D721Med (cell line): ENCODE results near the gene SAPCD1.

Experiments used
- DNase-seq: peaks from one replicate; pipeline ENCODE4 v3.0.0; 2011; ENCODE audit warnings: low spot score; ENCODE audit not compliant: insufficient read length
- FAIRE-seq: peaks from 2 replicates; lab custom pipeline; 2011; peaks lifted over from hg19 to GRCh38; lab: Jason Lieb, UNC
- TF ChIP-seq, protein P1 (sequence below): IDR thresholded peaks from 2 replicates; pipeline ENCODE4 v1.5.1; 2012; ENCODE audit warnings: mild to moderate bottlenecking, control low read depth; ENCODE audit not compliant: insufficient read depth; ENCODE audit errors: missing control alignments

Gene SAPCD1

DNA sequence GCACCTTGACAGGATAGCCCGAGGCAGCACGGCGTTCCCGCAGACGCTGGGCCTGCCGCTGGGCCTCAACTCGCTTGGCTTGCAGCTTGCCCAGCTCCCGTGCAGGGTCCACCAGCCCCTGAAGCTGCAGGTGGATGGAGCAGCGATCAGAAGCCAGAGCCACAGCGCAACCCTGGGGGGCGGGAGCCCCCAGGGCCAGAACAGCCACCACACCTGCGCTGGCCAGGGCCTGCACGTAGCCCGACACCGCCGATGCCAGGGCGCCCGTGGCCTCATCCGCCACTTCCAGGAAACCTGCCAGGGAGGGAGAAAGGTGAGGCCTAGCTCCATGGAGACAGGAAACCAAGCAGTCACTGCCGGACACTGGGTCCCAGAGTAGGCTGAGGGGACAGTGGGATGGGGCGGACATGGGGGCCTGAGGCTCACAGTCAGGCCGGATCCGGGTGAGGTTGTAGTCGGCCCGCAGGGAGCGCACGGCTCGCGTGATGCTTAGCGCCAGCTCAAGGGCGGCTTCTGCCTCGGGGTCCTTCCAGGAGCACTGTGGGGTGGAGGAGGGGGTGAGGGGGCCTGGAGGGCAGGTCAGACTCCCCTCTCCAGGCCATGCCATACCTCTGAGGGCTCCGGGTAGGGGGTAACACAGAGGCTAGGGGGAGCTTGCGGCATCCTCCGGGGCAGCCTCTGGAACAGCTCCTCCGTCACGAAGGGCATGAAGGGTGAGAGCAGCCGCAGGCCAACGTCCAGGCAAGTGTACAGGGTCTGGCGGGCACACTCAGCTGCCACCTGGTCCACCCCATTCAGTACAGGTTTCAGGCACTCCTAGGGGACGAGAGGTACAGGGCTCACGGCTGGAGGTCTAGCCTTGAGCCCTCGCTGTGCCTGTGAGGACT lies 16.8 kb downstream of the SAPCD1 start:
- FAIRE-seq: no peak
- TF ChIP-seq, protein P1, sequence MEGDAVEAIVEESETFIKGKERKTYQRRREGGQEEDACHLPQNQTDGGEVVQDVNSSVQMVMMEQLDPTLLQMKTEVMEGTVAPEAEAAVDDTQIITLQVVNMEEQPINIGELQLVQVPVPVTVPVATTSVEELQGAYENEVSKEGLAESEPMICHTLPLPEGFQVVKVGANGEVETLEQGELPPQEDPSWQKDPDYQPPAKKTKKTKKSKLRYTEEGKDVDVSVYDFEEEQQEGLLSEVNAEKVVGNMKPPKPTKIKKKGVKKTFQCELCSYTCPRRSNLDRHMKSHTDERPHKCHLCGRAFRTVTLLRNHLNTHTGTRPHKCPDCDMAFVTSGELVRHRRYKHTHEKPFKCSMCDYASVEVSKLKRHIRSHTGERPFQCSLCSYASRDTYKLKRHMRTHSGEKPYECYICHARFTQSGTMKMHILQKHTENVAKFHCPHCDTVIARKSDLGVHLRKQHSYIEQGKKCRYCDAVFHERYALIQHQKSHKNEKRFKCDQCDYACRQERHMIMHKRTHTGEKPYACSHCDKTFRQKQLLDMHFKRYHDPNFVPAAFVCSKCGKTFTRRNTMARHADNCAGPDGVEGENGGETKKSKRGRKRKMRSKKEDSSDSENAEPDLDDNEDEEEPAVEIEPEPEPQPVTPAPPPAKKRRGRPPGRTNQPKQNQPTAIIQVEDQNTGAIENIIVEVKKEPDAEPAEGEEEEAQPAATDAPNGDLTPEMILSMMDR: no peak

DNA sequence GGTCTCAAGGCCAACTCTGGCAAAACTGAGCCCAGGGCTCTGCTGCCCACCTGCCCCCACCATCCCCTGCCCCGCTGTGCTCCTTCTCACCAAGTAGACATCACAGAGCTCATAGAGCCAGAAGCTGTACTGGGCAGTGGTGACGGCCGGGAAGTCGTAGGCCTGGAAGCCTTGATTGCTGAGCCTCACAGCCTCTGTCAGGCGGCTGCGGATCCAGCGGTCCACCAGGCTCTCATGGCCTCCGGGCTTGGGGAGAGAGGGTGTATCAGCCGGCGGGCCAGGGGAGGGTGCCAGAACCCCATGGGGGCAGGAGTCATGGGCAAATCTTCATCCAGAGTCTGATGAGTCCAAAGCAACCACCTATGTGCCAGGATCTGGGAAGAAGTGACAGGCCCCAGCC lies 17.5 kb downstream of the SAPCD1 start:
- DNase-seq (no peak), FAIRE-seq (no peak)
- TF ChIP-seq, protein P1: no peak

More for the DNA sequence above, 16.8 kb downstream of the SAPCD1 start:
- no peak for DNase-seq

DNA sequence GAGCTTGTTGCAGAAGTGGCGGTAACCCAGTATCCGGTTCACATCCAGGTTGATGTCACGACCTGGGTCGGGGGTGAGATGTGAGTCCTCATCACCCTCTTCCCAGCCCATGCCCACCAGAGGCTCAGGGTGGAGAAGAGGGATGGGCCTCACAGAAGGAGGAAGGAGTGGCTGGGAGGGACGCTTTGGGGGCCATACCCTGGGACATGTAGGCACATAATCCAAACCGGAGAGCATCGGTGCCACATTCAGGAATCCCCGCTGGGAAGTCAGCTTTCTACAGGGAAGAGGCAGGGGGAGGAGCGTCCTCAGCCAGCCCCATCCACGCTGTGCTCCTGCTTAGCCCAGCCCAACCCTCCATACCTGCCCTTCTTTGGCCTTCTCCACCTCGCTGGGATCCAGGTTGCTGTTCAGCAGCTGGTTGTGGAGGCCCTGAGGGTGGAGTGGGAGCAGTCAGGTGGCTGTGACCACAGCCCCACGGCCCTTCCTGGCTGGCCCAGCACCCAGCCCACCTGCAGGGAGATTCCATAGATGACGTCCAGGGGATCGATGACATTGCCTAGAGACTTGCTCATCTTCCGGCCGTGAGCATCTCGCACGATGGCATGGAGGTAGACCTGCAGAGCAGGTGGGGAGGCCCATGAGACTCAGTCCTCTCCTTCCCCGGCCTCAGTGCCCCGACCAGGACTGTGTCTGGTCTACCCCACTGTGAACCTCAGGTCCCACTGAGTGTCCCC lies 18.2 kb downstream of the SAPCD1 start:
- no peak for DNase-seq
- FAIRE-seq: no peak
- TF ChIP-seq, protein P1: no peak

DNA sequence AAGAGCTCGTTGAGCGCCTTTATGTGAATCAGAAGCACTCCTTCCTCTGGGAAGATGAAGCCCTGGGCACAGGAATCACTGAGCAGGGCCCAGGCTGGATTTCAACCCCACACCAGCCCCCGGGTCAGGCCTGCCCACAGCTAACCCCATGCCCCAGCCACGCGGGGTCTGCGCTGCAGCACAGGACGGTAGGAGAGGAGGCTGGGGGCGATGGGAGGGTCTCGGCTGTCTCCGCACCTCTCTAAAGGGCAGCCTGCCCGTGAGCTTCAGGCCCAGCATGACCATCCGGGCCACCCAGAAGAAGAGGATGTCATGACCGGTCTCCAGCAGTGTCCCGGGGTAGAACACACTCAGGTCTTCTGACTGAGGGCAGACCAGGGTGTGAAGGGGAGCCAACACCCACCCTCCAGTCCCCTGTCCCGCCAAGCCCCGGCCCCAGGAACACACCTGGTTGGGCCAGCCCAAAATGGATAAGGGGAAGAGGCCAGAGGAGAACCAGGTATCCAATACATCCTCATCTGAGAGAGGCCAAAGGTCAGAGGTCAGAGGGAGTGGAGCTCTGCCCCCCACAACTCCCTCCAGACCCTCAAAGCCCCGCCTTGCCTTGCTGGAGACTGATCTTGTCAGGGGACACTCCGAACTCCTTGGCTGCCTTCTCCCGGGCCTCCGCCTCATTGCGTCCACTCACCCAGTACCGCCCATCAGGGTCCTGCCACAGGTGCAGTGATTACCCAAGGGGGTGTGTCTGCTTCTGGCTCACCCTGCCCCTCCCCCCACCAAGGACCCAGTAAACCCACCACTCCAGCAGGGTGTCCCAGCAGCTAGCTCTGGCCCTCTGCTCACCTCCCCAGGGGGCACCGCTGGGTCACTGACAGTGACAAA lies 19.0 kb downstream of the SAPCD1 start:
- FAIRE-seq (no peak), DNase-seq (no peak)
- TF ChIP-seq, protein P1: no peak

DNA sequence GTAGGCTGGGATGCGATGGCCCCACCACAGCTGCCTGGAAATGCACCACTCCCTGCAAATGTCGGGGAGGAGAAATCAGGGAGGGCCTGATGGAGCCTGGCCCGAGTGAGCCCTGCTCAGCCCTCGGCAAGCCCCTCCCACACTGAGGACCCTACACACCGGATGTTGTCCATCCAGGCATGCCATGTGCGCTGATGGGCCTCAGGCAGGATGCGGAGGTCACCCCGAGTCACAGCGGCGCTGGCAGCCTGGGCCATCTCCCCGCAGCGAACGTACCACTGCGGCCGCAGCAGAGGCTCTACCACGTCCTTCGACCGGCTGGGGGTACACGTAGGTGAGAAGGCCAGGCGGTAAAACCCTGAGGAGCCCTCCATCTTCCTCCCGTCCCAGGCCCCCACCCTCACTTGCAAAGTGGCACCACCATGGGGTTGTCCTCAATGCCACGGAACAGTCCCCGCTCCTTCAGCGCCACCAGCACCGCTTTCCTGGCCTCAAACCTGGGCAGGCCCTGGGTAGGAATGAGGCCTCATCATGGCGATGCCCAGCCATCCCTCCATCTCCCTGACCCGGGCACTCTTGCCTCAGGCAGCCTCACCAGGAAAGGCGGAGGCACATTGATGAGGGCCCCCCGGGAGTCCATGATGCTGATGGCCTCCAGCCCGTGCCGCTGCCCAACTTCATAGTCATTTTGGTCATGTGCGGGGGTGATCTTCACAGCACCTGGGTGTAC lies 19.8 kb downstream of the SAPCD1 start:
- DNase-seq: no peak
- no peak for FAIRE-seq
- TF ChIP-seq, protein P1: no peak
